Dermis blood vessel endothelial cell (primary cell): ENCODE results near the gene UBQLN4. TPM values are rescaled to one million over a fixed set of nuclear protein-coding genes. Genes with fewer than 3 reads are reported as not detected.
"Not testable (repeated sequence)": the region's sequence is repeated elsewhere in the genome, so short reads cannot be mapped to it uniquely, and the experiment has no call there.

ENCODE experiments used
- DNase-seq: peaks from one replicate; pipeline ENCODE4 v3.0.0; 2010
- total RNA-seq: library from RNA; depleted of rRNA; stranded (reverse); fragments of >200 nt; gene quantifications from 2 replicates; pipeline ENCODE4 v1.2.3, GENCODE V29; 2014

Gene UBQLN4
- total RNA-seq, 1 donor from 2014 or later = 16.3 TPM

GRCh38 chr1:156080863-156081179 lies 27.2 kb upstream of the UBQLN4 start:
- no peak for DNase-seq

DNA sequence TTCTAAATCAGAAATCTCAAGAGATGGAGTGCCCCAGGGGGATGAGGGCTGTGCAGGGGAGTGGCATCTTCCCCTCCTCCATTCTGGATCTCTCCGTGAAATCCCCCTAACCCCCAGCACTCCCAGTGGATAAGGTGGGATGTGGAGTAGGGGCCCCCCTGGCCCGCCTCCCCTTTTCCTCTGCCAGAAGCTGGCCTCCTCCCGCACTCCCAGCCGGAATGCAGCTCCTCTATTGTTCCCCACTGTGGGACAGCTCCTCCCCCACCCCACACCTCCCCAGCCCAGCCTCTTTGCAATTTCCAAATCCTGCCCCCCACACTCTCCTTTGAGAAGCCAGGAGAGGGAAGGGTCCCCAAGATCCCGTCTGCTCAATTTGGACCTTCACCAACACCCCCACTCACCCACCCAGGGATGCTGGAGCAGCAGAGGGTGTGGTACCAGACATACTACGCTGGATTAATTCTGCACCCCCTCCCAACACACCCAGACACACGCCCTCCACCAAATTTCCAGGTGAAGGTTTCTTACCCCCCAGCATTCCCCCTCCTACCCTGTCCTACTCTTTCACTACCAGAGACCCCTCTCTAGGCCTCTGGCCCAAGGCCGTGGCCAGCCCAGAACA lies 26.8 kb upstream of the UBQLN4 start:
- no peak for DNase-seq

DNA sequence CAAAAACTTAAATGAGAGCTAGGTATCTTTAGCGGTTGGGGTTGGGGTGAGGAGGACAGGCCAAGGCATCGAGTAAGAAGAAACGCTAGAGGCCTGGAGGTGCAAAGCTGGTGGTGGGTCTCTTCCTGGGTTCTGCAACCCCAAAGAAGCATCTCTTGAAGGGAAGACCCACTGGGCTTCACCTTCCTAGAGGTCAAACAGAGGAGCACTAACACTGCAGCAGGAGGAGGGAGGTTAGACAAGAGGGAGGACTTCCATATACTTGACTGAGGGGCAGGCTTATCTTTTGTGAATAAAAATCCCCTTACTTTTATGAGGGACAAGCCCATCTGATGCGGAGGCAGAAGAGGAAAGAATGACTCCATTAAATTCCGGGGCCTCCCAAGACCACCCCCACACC lies 26.2 kb upstream of the UBQLN4 start:
- DNase-seq = no peak

DNA sequence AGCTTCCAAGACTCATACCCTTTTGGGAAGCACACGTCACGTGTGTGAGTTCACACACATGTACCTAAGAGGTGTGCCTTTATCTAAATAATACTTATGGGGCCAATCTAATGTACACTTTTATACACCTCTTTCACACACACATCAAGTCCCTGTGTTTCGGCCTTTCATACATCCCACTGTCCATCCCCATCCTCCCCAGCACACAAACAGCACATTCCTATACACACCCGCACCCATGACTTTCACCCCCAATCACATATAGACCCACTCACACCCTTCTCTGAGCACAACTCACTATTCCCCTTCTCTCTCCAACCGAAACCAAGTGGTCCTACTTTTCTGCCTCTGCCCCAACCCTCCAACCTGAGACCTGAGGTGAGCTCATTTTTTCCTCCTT lies 25.1 kb upstream of the UBQLN4 start:
- no peak for DNase-seq

DNA sequence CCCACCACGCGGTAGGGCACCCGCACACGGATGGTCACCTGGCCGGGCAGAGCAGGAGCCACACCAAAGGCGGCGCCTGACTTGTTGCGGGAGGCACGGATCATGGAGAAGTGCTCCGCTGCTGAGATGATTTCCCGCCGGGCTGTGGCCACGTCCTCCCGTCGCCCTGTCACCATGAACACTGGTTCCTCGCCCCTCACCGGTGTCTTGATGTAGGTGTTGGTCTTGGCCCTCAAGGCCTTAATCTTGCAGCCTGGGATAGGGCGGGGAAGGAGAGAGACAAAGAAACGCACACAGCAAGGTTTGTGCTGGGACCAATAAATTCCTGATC lies 23.8 kb upstream of the UBQLN4 start:
- no peak for DNase-seq

GRCh38 chr1:156076609-156077429 lies 23.2 kb upstream of the UBQLN4 start:
- DNase-seq = no peak

- no peak for DNase-seq
Measured at GRCh38 chr1:156075775-156076204, 22.2 kb upstream of the UBQLN4 start.

DNA sequence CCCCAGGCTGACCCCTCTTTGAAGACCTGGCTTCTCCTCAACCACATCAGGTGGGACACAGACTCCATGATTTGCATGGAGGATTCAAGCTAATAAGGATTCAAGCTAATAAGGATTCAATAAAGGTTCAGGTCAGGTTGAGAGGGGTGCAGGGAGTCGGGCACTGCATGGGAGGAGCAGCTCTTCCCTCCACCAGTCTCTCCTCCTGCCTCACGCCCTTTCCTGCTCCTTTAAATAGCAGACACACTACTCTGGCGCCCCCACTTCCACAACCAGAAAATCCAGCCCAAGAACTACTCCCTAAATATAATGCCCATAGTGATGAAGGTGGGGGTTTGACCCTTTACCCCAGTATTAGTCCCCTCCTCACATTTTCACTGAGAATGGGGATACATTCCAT lies 21.6 kb upstream of the UBQLN4 start:
- no peak for DNase-seq

GRCh38 chr1:156074661-156075060 lies 21.1 kb upstream of the UBQLN4 start:
- no peak for DNase-seq

- DNase-seq = no peak
Measured at GRCh38 chr1:156073740-156074139, 20.1 kb upstream of the UBQLN4 start.

DNA sequence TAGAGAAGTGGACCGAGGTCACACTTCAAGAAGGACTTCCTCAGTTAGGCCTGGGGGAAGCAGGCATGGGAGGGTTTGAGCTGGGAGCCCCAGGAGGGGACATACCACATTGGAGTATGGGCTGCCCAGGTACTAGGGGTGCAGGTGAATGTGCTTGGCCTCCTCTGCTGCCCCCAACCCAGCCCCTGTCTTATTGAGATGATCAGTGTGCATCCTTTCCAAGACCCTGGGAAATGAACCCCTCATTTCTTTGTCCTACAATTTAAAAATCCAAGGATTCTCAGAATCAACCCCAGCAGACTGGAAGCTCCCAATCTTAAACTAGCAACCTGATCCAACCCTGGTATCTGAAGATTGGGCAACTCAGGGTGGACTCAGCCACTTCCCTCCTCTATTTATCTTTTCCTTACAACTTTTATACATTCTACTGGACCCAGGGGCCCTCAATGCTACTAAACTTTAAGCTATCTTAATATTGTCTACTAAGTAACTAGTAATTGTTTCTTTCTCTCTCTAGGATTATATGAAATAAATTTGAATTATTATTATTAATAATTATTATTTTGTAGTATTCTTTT lies 19.6 kb upstream of the UBQLN4 start:
- no peak for DNase-seq

DNA sequence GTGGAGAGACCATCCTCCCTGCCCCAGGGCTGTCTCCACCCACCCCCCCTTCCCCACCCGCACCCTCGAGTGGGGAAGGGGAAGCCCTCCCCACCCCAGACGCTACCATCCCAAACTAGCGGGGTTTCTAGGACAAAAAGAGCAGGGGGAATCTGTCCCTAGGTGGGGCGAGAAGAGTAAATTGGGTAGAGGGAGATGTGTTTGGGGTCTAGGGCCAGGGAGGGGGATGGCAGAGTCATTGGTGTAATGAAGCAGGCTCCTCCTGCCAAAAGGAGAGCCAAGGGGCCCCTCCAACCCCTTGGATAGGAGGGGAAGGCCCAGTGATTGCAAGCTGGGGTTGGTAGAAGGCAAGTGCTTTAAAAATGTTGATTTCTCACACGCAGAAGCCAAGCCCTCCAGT lies 18.7 kb upstream of the UBQLN4 start:
- DNase-seq = no peak

DNA sequence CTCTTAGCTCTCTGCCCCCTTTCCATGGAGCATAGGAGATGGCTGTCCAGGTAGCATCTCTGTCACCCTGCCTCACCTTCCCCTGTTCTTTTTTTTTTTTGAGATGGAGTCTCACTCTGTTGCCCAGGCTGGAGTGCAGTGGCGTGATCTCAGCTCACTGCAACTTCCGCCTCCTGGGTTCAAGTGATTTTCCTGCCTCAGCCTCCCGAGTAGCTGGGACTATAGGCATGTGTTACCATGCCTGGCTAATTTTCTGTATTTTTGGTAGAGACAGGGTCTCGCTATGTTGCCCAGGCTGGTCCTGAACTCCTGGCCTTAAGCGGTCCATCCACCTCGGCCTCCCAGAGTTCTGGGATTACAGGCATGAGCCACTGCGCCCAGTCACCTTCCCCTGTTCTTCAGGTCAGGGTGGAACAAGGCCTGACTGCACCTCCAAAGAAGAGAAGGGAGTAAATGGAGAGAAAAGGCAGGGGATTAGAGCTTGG lies 17.8 kb upstream of the UBQLN4 start:
- DNase-seq = not testable (repeated sequence)

DNA sequence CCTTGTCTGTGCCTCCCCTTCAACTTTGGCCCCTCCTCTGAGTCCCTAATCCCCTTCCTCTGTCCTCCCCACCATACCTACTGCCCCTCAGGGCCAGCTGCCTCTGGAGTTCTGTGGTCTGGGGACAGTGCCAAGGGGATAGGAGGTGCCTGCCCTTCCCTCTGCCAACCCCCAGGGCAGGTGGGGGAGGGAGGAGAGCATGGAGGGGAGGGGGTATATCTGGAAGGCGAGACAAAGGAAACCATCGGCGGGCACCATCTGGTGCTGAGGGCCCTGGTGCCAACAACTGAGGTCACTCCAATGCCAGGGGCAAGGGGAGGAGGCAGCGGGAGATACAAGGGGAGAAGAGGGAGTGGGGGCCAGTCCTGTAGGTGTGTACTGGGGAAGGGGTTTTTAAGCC lies 16.9 kb upstream of the UBQLN4 start:
- DNase-seq = no peak

GRCh38 chr1:156069490-156070455 lies 16.2 kb upstream of the UBQLN4 start:
- DNase-seq = peak; percentile 53

DNA sequence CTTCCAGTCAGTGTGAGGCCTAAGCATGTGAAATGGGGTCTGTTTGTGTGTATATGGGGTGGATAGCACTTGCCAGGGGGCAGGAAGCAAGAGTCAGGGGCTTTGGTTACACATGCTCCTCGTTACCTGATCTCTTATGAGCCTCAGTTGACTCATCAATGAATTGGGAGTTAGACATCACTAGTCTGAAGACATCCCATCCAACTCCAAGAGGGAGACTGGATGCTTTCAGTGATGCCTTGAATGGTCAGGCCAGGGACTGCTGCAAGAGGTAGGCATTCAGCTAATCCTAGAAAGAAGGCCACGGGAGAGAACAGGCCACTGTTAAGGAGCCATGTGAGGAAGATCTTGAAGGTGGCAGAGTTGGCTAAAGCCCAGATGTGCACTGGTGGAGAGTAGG lies 13.7 kb upstream of the UBQLN4 start:
- DNase-seq = no peak

DNA sequence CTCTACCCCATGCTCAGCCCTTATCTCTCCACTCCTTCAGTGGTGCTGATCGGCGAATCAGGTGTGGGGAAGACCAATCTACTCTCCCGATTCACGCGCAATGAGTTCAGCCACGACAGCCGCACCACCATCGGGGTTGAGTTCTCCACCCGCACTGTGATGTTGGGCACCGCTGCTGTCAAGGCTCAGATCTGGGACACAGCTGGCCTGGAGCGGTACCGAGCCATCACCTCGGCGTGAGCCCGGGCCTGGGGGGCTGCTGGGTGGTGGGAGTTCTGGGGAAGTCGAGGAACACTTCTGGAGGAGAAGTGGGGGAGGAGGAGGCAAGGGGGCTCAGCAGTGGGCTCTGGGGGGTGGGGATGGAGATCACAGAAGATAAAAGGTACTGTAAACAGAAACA lies 12.3 kb upstream of the UBQLN4 start:
- DNase-seq = no peak

DNA sequence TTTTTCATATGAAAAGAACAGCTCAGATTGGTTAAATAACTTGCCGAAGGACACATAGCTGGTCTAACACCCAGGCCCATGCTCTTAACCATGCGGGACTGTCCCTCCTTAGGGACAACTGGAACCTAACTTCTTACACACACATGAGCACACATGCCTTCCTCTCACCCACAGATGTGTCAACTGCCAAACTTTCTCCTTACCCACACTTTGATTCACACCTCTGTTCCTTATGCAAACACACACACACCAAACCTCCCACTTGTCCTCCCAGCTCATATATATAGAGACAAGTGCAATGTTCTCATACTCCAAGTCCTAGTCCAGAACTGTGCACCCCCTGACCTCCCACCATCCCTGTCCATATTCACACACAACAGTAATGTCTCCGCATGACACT lies 11.6 kb upstream of the UBQLN4 start:
- no peak for DNase-seq

GRCh38 chr1:156064615-156065014 lies 11.0 kb upstream of the UBQLN4 start:
- DNase-seq = no peak

DNA sequence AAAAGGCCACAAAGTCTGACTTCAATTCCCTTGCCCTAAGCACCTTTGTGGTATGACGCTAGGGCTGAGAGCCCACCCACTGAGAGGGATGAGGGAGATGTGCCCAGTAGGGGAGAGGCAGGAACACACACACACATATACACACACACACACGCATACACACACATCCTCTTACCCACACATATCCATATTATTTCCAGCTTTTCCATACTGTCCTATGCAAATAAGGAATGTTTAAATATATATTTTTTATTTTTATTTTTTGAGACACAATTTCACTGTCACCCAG lies 10.3 kb upstream of the UBQLN4 start:
- DNase-seq = no peak

- DNase-seq = no peak
Measured at GRCh38 chr1:156062189-156062588, 8.6 kb upstream of the UBQLN4 start.

GRCh38 chr1:156060937-156061636 lies 7.5 kb upstream of the UBQLN4 start, which contains the start of gene RAB25:
Gene RAB25 (plus strand): TSS chr1:156061160. CDS start chr1:156061401, 241 bp downstream.
- DNase-seq = no peak
